PC-9 (cell line): Measurements from ENCODE around the gene ELK3. TPM values are rescaled to one million over a fixed set of nuclear protein-coding genes. Genes with fewer than 3 reads are reported as not detected.
A peak's percentile ranks its signal among the peaks of the same experiment; 100 is the strongest.

Source experiments
- BruUV-seq: library from RNA; stranded (reverse); fragments of 400-500 nt; replicated peaks from 2 replicates; lab custom pipeline; 2021; lab: Mats Ljungman, UMichigan
- CTCF ChIA-PET: fragments of 300-600 bp; sonication (Branson Sonifier 250); formaldehyde crosslinking; loops from one replicate; lab custom pipeline; 2022; ENCODE audit warnings: antibody characterized with exemption; lab: Charles Lee
- POLR2A ChIA-PET: fragments of 300-600 bp; sonication (Branson Sonifier 250); formaldehyde crosslinking; loops from one replicate; lab custom pipeline; 2022; ENCODE audit warnings: antibody characterized with exemption; ENCODE audit not compliant: unreplicated experiment; lab: Charles Lee
- DNase-seq, 2 experiments: peaks; one replicate each; pipeline versions ENCODE4 v3.0.0 to v3.0.0-alpha.2; 2015 to 2022; ENCODE audit warnings: mixed read lengths in 1 of 2
- H2AFZ ChIP-seq: fragments of 200-600 bp; sonication (generic); 2 replicates; pipeline ENCODE4 v1.8.1; 2017; ENCODE audit warnings: antibody characterized with exemption
- H3F3A ChIP-seq: fragments of 200-600 bp; sonication (generic); 2 replicates; pipeline ENCODE4 v1.8.1; 2017; ENCODE audit warnings: antibody characterized with exemption, mild to moderate bottlenecking, low read depth; ENCODE audit not compliant: insufficient read depth
- H3K27ac ChIP-seq: fragments of 200-600 bp; sonication (generic); 2 replicates; pipeline ENCODE4 v1.6.1; 2016; ENCODE audit warnings: mixed run types
- H3K27me3 ChIP-seq: fragments of 200-600 bp; sonication (generic); 2 replicates; pipeline ENCODE4 v1.6.1; 2016; ENCODE audit warnings: low read depth, mixed run types; ENCODE audit not compliant: insufficient read depth
- H3K36me3 ChIP-seq: fragments of 200-600 bp; sonication (generic); 2 replicates; pipeline ENCODE4 v1.6.1; 2016; ENCODE audit warnings: low read depth, mixed run types
- H3K4me1 ChIP-seq: fragments of 200-600 bp; sonication (generic); replicated peaks from 2 replicates; pipeline ENCODE4 v1.6.1; 2016; ENCODE audit warnings: mixed run types; ENCODE audit not compliant: insufficient read depth
- H3K4me2 ChIP-seq: fragments of 200-600 bp; sonication (generic); 2 replicates; pipeline ENCODE4 v1.6.1; 2017; ENCODE audit warnings: mixed run types
- H3K4me3 ChIP-seq: fragments of 200-600 bp; sonication (generic); 2 replicates; pipeline ENCODE4 v1.6.1; 2016; ENCODE audit warnings: mixed run types
- H3K79me2 ChIP-seq: fragments of 200-600 bp; sonication (generic); 2 replicates; pipeline ENCODE4 v1.6.1; 2017; ENCODE audit warnings: low read depth, mixed run types
- H3K9me2 ChIP-seq: fragments of 200-600 bp; sonication (generic); 2 replicates; pipeline ENCODE4 v1.8.1; 2017; ENCODE audit warnings: mild to moderate bottlenecking; ENCODE audit not compliant: insufficient read depth
- H3K9me3 ChIP-seq: fragments of 200-600 bp; sonication (generic); 2 replicates; pipeline ENCODE4 v1.8.1; 2016; ENCODE audit warnings: low read depth; ENCODE audit not compliant: insufficient read depth
- H4K20me1 ChIP-seq: fragments of 200-600 bp; sonication (generic); 2 replicates; pipeline ENCODE4 v1.8.1; 2017; ENCODE audit not compliant: insufficient read depth
- EZH2 ChIP-seq: fragments of 200-600 bp; sonication (generic); IDR thresholded peaks from 2 replicates; pipeline ENCODE4 v1.8.0; 2017; ENCODE audit warnings: antibody characterized with exemption, low read depth
- intact Hi-C: fragments of 100-400 bp; cut with micrococcal nuclease; formaldehyde crosslinking; loops from one replicate; pipeline ENCODE4 v1.10.0; 2022; ENCODE audit not compliant: unreplicated experiment
- total RNA-seq: library from RNA; stranded (reverse); gene quantifications from 2 replicates; pipeline ENCODE4 v1.2.3, GENCODE V29; 2021
- TF ChIP-seq, protein P1 (sequence below): fragments of 200-600 bp; sonication (generic); conservative IDR thresholded peaks from 2 replicates; pipeline ENCODE4 v1.6.1; 2017; ENCODE audit warnings: mixed run types, antibody characterized with exemption, mild to moderate bottlenecking, moderate library complexity

Gene ELK3
- total RNA-seq, 1 experiment from 2014 or later = 52.3 TPM

DNA sequence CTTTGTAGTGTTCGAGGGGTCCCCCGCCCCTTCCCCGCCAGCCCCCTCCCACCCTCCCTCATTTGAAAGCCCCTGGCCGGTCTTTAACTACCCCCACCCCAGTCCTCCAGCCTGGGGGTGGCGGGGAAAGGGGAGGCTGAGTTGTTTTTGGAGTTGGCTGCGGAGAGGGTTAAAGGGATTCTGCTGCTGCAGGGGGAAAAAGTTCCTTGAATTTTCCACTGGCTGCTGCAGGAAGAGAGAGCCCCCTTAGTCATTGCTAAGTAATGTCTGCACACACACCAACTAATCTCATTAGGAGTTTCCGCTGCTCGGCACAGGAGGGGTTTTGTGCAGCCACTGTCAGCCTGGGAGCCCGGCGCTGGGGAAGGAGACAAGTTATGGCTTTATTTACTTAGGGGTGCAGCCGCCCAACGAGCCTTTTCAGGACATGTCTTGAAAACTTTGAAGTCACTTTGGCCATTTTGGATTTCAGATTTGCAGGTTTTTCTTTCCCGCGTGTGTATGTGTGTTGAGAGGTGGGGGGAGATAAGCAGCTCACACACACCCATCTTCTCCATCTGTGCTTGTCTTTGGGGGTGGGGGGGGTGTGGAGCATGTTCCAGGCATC lies 1.8 kb downstream of the ELK3 start:
- peaks cover 66% of the 10 kb centered on the region for H3K79me2 ChIP-seq
- intact Hi-C loops = loop anchor here (5.0 to 10.0 kb wide), 2 partner anchors 291 to 391 kb away; partner anchors contain the start of gene CFAP54
- TSS peak; percentile 28 for BruUV-seq
- no peaks in the 10 kb centered on the region for H3K9me3 ChIP-seq
- H3K4me1 ChIP-seq = peaks cover 28% of the 10 kb centered on the region
- no peak overlapping the region for H2AFZ ChIP-seq
- H3F3A ChIP-seq = peaks cover 69% of the 10 kb centered on the region
- H3K9me2 ChIP-seq = no peaks in the 10 kb centered on the region
- peak overlapping the region; percentile 99 for H3K4me2 ChIP-seq
- no peaks in the 10 kb centered on the region for H4K20me1 ChIP-seq
- POLR2A ChIA-PET = interaction anchor here (0.6 to 0.7 kb wide), 2 partner anchors 41 to 259 kb away, joined by 3 to 14 read pairs; no protein-coding TSS in a partner anchor
- CTCF ChIA-PET = no interaction called here
- peak; percentile 24 to 61 for DNase-seq
- peak overlapping the region; percentile 99 for H3K27ac ChIP-seq
- peaks cover 22% of the 10 kb centered on the region for H3K36me3 ChIP-seq
- TF ChIP-seq, protein P1, sequence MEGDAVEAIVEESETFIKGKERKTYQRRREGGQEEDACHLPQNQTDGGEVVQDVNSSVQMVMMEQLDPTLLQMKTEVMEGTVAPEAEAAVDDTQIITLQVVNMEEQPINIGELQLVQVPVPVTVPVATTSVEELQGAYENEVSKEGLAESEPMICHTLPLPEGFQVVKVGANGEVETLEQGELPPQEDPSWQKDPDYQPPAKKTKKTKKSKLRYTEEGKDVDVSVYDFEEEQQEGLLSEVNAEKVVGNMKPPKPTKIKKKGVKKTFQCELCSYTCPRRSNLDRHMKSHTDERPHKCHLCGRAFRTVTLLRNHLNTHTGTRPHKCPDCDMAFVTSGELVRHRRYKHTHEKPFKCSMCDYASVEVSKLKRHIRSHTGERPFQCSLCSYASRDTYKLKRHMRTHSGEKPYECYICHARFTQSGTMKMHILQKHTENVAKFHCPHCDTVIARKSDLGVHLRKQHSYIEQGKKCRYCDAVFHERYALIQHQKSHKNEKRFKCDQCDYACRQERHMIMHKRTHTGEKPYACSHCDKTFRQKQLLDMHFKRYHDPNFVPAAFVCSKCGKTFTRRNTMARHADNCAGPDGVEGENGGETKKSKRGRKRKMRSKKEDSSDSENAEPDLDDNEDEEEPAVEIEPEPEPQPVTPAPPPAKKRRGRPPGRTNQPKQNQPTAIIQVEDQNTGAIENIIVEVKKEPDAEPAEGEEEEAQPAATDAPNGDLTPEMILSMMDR = no peak
- no peak for TF ChIP-seq EZH2
- H3K4me3 ChIP-seq = peak overlapping the region; percentile 100
- no peaks in the 10 kb centered on the region for H3K27me3 ChIP-seq

DNA sequence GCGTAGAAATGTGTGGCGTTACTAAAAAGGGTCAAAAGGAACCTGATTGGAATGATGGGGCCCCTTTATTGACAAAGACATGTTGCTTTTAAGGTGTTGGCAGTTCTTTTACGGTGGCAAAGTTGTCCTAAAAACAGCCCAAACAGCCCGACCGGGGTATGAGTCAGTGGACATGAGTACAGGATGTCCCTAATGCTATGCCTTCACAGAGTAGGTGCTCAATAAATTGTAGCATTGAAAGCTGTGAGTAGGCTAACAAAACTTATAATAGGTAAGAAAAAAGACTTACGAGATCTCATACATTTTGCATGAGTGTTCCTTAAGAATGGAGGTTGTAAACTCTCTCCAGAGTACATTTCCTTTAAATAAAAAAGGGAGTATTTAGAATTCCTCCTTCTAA lies 2.6 kb downstream of the ELK3 start:
- H2AFZ ChIP-seq = no peak overlapping the region
- H3K27ac ChIP-seq = peak overlapping the region; percentile 99
- ChIA-PET POLR2A (interaction anchor here (0.7 kb wide), 1 partner anchor 259 kb away, joined by 3 read pairs; no protein-coding TSS in a partner anchor), CTCF (no interaction called here)
- no peaks in the 10 kb centered on the region for H3K27me3 ChIP-seq
- H3K4me2 ChIP-seq = peak overlapping the region; percentile 99
- H4K20me1 ChIP-seq = no peaks in the 10 kb centered on the region
- no peaks in the 10 kb centered on the region; the same call in 1 of the 2 replicates for H3K9me3 ChIP-seq
- TF ChIP-seq, protein P1 = no peak
- peak overlapping the region; percentile 100 for H3K4me3 ChIP-seq
- H3K4me1 ChIP-seq = peaks cover 28% of the 10 kb centered on the region
- no peaks in the 10 kb centered on the region for H3K9me2 ChIP-seq
- peaks cover 69% of the 10 kb centered on the region for H3F3A ChIP-seq
- DNase-seq = peak in 1 of 2 experiments; percentile 66
- peaks cover 27% of the 10 kb centered on the region for H3K36me3 ChIP-seq
- no TSS peak for BruUV-seq
- H3K79me2 ChIP-seq = peaks cover 74% of the 10 kb centered on the region
- intact Hi-C loops = loop anchor here (5.0 to 10.0 kb wide), 2 partner anchors 291 to 392 kb away; partner anchors contain the start of gene CFAP54

DNA sequence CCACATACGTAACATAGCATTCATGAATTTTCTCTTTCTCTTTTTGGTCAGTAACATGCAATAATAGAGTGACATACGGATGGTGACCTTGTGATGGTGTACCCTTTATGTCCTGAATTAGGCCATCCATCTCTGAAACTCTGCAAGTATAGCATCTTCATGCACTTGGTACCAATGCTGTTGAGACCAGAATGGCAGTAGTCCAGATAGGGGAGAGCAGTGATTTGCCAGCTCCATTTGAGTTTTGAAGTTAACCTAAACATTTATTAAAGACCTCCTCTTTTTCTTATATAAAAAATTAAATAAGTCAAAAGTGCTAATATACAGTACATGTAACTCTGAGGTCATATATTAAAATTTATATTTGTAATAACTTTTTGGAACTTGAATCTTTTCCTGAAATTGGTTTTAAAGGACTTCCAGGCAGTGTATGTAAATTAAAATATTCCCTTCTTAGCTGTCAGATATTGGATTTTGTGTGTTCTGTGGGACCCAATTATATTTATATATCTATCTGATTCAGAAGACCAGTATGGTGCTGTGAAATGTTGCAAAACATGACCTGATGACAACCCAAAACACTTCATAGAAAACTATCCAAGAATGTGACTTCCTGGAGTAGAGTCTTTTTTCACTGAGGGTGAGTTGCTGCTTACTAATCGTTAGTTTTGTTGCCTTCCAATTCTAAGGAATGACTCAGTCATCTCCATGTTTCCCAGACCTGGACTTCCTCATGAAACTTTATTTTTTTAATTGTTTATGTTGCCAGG lies 3.5 kb downstream of the ELK3 start:
- peak overlapping the region; percentile 99 for H3K4me2 ChIP-seq
- ChIA-PET POLR2A (interaction anchor here (0.6 kb wide), 1 partner anchor 248 kb away, joined by 3 read pairs; no protein-coding TSS in a partner anchor), CTCF (no interaction called here)
- H3K27ac ChIP-seq = peak overlapping the region; percentile 99
- H3K4me3 ChIP-seq = peak overlapping the region; percentile 100; the same call in 1 of the 2 replicates
- H3K9me3 ChIP-seq = no peaks in the 10 kb centered on the region; the same call in 1 of the 2 replicates
- no peaks in the 10 kb centered on the region for H3K27me3 ChIP-seq
- H3K79me2 ChIP-seq = peaks cover 83% of the 10 kb centered on the region
- no peak overlapping the region for H2AFZ ChIP-seq
- peaks cover 62% of the 10 kb centered on the region for H3F3A ChIP-seq
- peaks cover 37% of the 10 kb centered on the region for H3K36me3 ChIP-seq
- H3K4me1 ChIP-seq = peaks cover 28% of the 10 kb centered on the region
- no peaks in the 10 kb centered on the region for H3K9me2 ChIP-seq
- BruUV-seq = TSS peak; percentile 15
- intact Hi-C loops = loop anchor here (1.0 to 10.0 kb wide), 5 partner anchors 22 to 393 kb away; partner anchors contain the start of genes CFAP54 and SNRPF
- TF ChIP-seq EZH2 = no peak
- TF ChIP-seq, protein P1 = no peak
- no peaks in the 10 kb centered on the region for H4K20me1 ChIP-seq
- peak in 1 of 2 experiments; percentile 98 for DNase-seq
